ENCODE results near the gene SLC4A3. TPM values are rescaled to one million over a fixed set of nuclear protein-coding genes. Genes with fewer than 3 reads are reported as not detected.

SLC4A3 gene
- total and polyA plus RNA-seq, 2 donors from 2014 or later: 4.9 to 5.2 TPM

DNA sequence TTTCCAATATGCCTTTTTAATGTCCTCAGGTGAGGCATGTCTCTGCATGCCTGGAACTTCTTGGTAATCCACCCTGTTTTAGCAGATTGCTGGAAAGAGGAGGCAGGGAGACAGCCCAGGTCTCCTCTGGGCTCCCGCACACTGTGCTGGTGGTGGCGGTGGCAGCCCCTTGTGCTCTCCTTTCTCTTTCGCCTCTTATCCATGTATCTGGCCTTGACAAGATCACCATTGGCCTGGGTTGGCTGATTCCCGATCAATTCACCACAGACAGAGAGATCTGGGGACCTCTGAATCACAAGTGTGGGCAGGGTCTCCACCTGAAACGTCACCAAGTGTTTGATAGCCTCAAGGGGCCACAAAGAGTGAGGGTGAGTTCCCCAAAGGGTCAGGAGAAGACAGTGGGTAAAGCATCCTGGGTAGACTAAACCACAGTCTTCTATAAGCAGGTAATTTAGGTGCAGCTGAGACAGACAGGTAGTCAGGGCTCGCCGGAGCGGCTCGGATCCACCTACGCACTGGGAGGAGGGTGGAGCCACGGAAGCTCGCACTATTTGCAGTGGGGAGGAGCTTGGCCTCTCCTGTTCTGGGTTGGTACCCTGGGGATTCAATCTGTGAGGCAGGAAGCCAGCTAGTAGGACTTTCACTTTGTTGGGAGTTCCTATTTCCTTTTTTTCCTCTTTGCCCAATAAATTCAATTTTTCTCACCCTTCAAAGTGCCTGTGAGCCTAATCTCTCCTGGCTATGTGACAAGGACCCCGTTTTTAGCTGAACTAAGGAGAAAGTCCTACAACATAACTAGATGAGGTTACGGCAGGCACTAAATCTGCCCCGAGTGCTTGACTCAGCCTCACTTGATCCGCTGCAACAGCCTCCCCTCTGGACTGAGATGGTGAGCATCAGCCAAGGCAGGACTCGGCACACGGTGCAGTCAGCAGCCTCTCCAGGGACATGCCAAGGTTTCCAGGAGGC lies 57.6 kb downstream of the SLC4A3 start:
- Histone ChIP-seq H3K36me3 (ENCODE audit: control insufficient read depth in 2 of 3, insufficient read depth in 3 of 3, low read length in 3 of 3) (no peaks in the 10 kb centered on the region), H3K4me3 (ENCODE audit: low read length in 3 of 3) (peak overlapping the region; percentile 64 to 79 (median 66)), H3K9me3 (ENCODE audit: control insufficient read depth in 2 of 3, insufficient read depth in 1 of 3, low read length in 3 of 3) (peaks cover 0 to 7% (median 0%) of the 10 kb centered on the region in 3 donors), H3K27me3 (ENCODE audit: control insufficient read depth, insufficient read depth, low read length) (no peaks in the 10 kb centered on the region), H3K9ac (ENCODE audit: low read length in 3 of 3) (peak overlapping the region in 2 of 3 donors; percentile 58 to 75), H3K4me1 (ENCODE audit: control insufficient read depth in 2 of 3, insufficient read depth in 2 of 3, low read depth in 1 of 3, low read length in 3 of 3) (peaks cover 0 to 10% (median 0%) of the 10 kb centered on the region in 3 donors), H3K27ac (ENCODE audit: low read depth in 2 of 2, low read length in 2 of 2) (peak overlapping the region; percentile 43 to 49)
- FAIRE-seq (no peak), DNase-seq (peak; percentile 69 to 89 (median 82))
- TF ChIP-seq, protein P1, sequence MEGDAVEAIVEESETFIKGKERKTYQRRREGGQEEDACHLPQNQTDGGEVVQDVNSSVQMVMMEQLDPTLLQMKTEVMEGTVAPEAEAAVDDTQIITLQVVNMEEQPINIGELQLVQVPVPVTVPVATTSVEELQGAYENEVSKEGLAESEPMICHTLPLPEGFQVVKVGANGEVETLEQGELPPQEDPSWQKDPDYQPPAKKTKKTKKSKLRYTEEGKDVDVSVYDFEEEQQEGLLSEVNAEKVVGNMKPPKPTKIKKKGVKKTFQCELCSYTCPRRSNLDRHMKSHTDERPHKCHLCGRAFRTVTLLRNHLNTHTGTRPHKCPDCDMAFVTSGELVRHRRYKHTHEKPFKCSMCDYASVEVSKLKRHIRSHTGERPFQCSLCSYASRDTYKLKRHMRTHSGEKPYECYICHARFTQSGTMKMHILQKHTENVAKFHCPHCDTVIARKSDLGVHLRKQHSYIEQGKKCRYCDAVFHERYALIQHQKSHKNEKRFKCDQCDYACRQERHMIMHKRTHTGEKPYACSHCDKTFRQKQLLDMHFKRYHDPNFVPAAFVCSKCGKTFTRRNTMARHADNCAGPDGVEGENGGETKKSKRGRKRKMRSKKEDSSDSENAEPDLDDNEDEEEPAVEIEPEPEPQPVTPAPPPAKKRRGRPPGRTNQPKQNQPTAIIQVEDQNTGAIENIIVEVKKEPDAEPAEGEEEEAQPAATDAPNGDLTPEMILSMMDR (IDR thresholded peaks at IDR 0.05; ENCODE audit: borderline replicate concordance, extremely low read depth, insufficient read depth): no peak
- intact Hi-C loops (cut with DNase I): no loop called here

DNA sequence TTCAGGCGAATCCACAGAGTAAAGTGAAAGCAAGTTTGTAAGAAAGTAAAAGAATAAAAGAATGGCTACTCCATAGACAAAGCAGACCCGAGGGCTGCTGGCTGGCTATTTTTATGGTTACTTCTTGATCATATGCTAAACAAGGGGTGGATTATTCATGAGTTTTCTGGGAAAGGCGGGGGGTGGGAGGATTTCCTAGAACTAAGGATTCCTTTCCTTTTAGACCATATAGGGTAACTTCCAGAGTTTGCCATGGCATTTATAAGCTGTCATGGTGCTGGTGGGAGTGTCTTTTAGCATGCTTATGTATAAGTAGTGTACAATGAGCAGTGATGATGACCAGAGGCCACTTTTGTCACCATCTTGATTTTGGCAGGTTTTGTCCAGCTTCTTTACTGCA lies 59.8 kb downstream of the SLC4A3 start:
- intact Hi-C loops (cut with DNase I): no loop called here
- H3K27ac ChIP-seq (ENCODE audit: low read depth in 2 of 2, low read length in 2 of 2): no peak overlapping the region

DNA sequence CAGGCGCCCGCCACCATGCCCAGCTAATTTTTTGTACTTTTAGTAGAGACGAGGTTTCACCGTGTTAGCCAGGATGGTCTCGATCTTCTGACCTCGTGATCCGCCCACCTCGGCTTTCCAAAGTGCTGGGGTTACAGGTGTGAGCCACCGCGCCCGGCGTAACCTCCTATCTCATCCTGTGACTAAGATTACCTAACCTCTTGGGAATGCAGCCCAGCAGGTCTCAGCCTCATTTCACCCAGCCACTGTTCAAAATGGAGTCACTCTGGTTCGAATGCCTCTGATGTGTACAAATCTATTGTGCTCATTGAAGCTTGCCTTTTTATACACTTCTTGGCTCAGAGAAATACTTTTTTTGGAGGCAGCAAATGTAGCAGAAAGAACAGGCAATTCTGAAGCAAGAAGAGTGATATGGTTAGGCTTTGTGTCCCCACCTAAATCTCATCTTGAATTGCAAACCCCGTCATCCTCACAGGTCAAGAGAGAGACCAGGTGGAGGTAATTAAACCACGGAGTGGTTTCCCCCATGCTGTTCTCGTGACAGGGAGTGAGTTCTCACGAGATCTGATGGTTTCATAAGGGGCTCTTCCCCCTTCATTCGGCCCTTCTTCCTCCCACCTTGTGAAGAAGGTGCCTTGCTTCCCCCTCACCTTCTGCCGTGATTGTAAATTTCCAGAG lies 60.6 kb downstream of the SLC4A3 start:
- DNase-seq (no peak), FAIRE-seq (no peak)
- intact Hi-C loops (cut with DNase I): no loop called here
- Histone ChIP-seq H3K9ac (ENCODE audit: low read length in 3 of 3) (no peak overlapping the region), H3K9me3 (ENCODE audit: control insufficient read depth in 2 of 3, insufficient read depth in 1 of 3, low read length in 3 of 3) (peaks cover 0 to 3% (median 0%) of the 10 kb centered on the region in 3 donors), H3K4me1 (ENCODE audit: control insufficient read depth in 2 of 3, insufficient read depth in 2 of 3, low read depth in 1 of 3, low read length in 3 of 3) (peaks cover 0 to 10% (median 0%) of the 10 kb centered on the region in 3 donors), H3K27ac (ENCODE audit: low read depth in 2 of 2, low read length in 2 of 2) (no peak overlapping the region), H3K36me3 (ENCODE audit: control insufficient read depth in 2 of 3, insufficient read depth in 3 of 3, low read length in 3 of 3) (no peaks in the 10 kb centered on the region), H3K4me3 (ENCODE audit: low read length in 3 of 3) (no peak overlapping the region), H3K27me3 (ENCODE audit: control insufficient read depth, insufficient read depth, low read length) (no peaks in the 10 kb centered on the region)
- TF ChIP-seq, protein P1 (IDR thresholded peaks at IDR 0.05; ENCODE audit: borderline replicate concordance, extremely low read depth, insufficient read depth): no peak

More for the DNA sequence above, 59.8 kb downstream of the SLC4A3 start:
- Histone ChIP-seq H3K9ac (ENCODE audit: low read length in 3 of 3) (no peak overlapping the region), H3K36me3 (ENCODE audit: control insufficient read depth in 2 of 3, insufficient read depth in 3 of 3, low read length in 3 of 3) (no peaks in the 10 kb centered on the region), H3K4me3 (ENCODE audit: low read length in 3 of 3) (no peak overlapping the region), H3K4me1 (ENCODE audit: control insufficient read depth in 2 of 3, insufficient read depth in 2 of 3, low read depth in 1 of 3, low read length in 3 of 3) (peaks cover 0 to 10% (median 0%) of the 10 kb centered on the region in 3 donors), H3K9me3 (ENCODE audit: control insufficient read depth in 2 of 3, insufficient read depth in 1 of 3, low read length in 3 of 3) (peaks cover 0 to 7% (median 0%) of the 10 kb centered on the region in 3 donors), H3K27me3 (ENCODE audit: control insufficient read depth, insufficient read depth, low read length) (no peaks in the 10 kb centered on the region)
- FAIRE-seq (no peak), DNase-seq (no peak)
- TF ChIP-seq, protein P1 (IDR thresholded peaks at IDR 0.05; ENCODE audit: borderline replicate concordance, extremely low read depth, insufficient read depth): no peak

All from kidney (tissue), 14 donors.